GM12892 (cell line): ENCODE results near the gene ZNF521.

Source experiments
- POLR2A ChIP-seq: IDR thresholded peaks from 2 replicates; pipeline ENCODE4 v1.6.1; 2011; ENCODE audit warnings: low read depth, low read length, control low read depth
- POLR2AphosphoS5 ChIP-seq: IDR thresholded peaks from 2 replicates; pipeline ENCODE4 v1.6.1; 2011; ENCODE audit warnings: low read depth, low read length, control low read depth

DNA sequence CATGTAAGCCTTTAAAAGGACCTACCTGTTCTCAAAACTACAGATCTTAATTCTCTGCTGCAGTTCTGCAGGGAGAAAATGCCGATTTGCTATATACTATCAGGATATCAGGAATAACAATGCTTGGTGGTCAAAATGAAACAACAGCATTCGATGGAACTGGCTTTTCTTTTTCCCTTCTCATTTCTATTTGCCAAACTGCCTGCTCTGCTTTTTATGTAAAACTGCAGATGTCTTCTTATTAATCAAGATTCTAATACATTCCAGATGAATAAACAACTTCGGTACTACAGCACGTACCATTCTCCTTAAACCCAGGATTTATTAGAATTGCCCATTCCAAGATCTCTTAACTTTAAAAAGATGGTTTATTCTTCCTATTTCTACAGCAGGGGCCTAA is 100.9 kb downstream of the ZNF521 start:
- no peak for TF ChIP-seq POLR2AphosphoS5
- no peak for TF ChIP-seq POLR2A
